Spleen (tissue), 11 donors: Measurements from ENCODE around the gene ATP9A. TPM values are rescaled to one million over a fixed set of nuclear protein-coding genes. Genes with fewer than 3 reads are reported as not detected.

ENCODE experiments used
- DNase-seq: peaks from one replicate; pipeline ENCODE4 v3.0.0-alpha.2; 2020
- H3K27ac ChIP-seq, 8 donors: fragments of 200-600 bp; sonication (generic) in 7 of 8; 1 replicate in 4 of 8; 2 replicates in 4 of 8; pipeline versions ENCODE4 v1.5.0 to v1.8.0; 2016 to 2021; ENCODE audit warnings: inconsistent platforms in 4 of 8, mild to moderate bottlenecking in 4 of 8, moderate library complexity in 1 of 8
- H3K27me3 ChIP-seq, 7 donors: fragments of 200-600 bp; sonication (generic) in 6 of 7; replicated peaks in 1 of 7; 1 replicate in 4 of 7; 2 replicates in 3 of 7; pipeline versions ENCODE4 v1.5.0 to v1.8.0; 2016 to 2021; ENCODE audit warnings: inconsistent platforms in 3 of 7, mild to moderate bottlenecking in 1 of 7
- H3K36me3 ChIP-seq, 6 donors: fragments of 200-600 bp; sonication (generic) in 5 of 6; 1 replicate in 4 of 6; 2 replicates in 2 of 6; pipeline versions ENCODE4 v1.5.0 to v1.8.0; 2016 to 2021; ENCODE audit warnings: inconsistent platforms in 2 of 6
- H3K4me1 ChIP-seq, 6 donors: fragments of 200-600 bp; sonication (generic) in 5 of 6; 1 replicate in 3 of 6; 2 replicates in 3 of 6; pipeline versions ENCODE4 v1.5.0 to v1.8.0; 2016 to 2021; ENCODE audit warnings: inconsistent platforms in 3 of 6
- H3K4me3 ChIP-seq, 8 donors: fragments of 200-600 bp; sonication (generic) in 7 of 8; 1 replicate in 4 of 8; 2 replicates in 4 of 8; pipeline versions ENCODE4 v1.5.0 to v1.8.0; 2016 to 2021; ENCODE audit warnings: inconsistent platforms in 4 of 8, mild to moderate bottlenecking in 4 of 8, moderate library complexity in 2 of 8
- H3K9me3 ChIP-seq, 8 donors: fragments of 200-600 bp; sonication (generic) in 7 of 8; 1 replicate in 4 of 8; 2 replicates in 4 of 8; pipeline versions ENCODE4 v1.5.0 to v1.8.0; 2016 to 2021; ENCODE audit warnings: inconsistent platforms in 4 of 8
- POLR2A ChIP-seq, 3 donors: fragments of 450-650 bp; IDR thresholded peaks; one replicate each; pipeline ENCODE4 v1.5.1; 2017; ENCODE audit warnings: antibody characterized with exemption in 3 of 3, mild to moderate bottlenecking in 1 of 3
- POLR2AphosphoS5 ChIP-seq, 3 donors: sonication (generic); formaldehyde crosslinking; IDR thresholded peaks; one replicate each; pipeline ENCODE4 v1.5.1; 2017; ENCODE audit warnings: antibody characterized with exemption in 3 of 3
- WGBS, 5 donors: extraction: QIAGEN DNeasy Blood & Tissue Kit in 3 of 5; methylation state at CpG; one replicate each; pipeline versions ENCODE4 v1.1.5 to v1.1.7; 2013 to 2018; 5-methylcytosine and 5-hydroxymethylcytosine counted together
- intact Hi-C: fragments of 100-400 bp; cut with DNase I; formaldehyde crosslinking; loops from one replicate; pipeline ENCODE4 v1.15.0; 2023; ENCODE audit warnings: low total_unique reads
- polyA plus RNA-seq, 3 donors: library from polyadenylated mRNA; stranded (reverse); fragments of 200-250 nt; gene quantifications; one replicate each; pipeline ENCODE4 v1.2.1, GENCODE V29; 2013
- total RNA-seq, 7 donors: library from RNA; depleted of rRNA in 3 of 7; stranded (reverse); fragments of >200 nt in 3 of 7; fragmentation: NEBNext Ultra II Directional in 4 of 7; extraction: Animal tissue kit (Norgen Biotek cat#: 25700) in 4 of 7; gene quantifications; one replicate each; pipeline versions ENCODE4 v1.1.0 to v1.2.1, GENCODE V29; 2016 to 2021
- TF ChIP-seq, protein P1 (sequence below), 11 experiments: fragments of 200-600 bp in 7 of 11; fragments of 450-650 bp in 4 of 11; sonication (generic) in 4 of 11; IDR thresholded peaks in 8 of 11; conservative IDR thresholded peaks in 3 of 11; 1 replicate in 7 of 11; 2 replicates in 4 of 11; pipeline versions ENCODE4 v1.4.0 to v1.8.0; 2016 to 2021; ENCODE audit warnings: antibody characterized with exemption in 11 of 11, inconsistent platforms in 4 of 11, mild to moderate bottlenecking in 1 of 11
- donor health status: healthy with polysubstance abuse.
- donor health status: DM: no; HTN: no; CAD: no; lungs with moderate emphysema.
- donor health status: DM: no; HTN: no; CAD: no.
- donor health status: Bipolar disorder and iron deficiency.
- donor health status: healthy.
- donor health status: DM: no; HTN: no; CAD: no.
- donor health status: DM: yes; HTN: yes; CAD: no.

The ATP9A gene
- total and polyA plus RNA-seq, 10 donors: 0.37 to 11.5 (median 7.6) TPM

- TF ChIP-seq POLR2AphosphoS5 (IDR thresholded peaks at IDR 0.05) (no peak), POLR2A (IDR thresholded peaks at IDR 0.05) (no peak)
- TF ChIP-seq, protein P1, sequence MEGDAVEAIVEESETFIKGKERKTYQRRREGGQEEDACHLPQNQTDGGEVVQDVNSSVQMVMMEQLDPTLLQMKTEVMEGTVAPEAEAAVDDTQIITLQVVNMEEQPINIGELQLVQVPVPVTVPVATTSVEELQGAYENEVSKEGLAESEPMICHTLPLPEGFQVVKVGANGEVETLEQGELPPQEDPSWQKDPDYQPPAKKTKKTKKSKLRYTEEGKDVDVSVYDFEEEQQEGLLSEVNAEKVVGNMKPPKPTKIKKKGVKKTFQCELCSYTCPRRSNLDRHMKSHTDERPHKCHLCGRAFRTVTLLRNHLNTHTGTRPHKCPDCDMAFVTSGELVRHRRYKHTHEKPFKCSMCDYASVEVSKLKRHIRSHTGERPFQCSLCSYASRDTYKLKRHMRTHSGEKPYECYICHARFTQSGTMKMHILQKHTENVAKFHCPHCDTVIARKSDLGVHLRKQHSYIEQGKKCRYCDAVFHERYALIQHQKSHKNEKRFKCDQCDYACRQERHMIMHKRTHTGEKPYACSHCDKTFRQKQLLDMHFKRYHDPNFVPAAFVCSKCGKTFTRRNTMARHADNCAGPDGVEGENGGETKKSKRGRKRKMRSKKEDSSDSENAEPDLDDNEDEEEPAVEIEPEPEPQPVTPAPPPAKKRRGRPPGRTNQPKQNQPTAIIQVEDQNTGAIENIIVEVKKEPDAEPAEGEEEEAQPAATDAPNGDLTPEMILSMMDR (IDR thresholded peaks at IDR 0.05 in 8 of 11, conservative IDR thresholded peaks at IDR 0.05 in 3 of 11): no peak
- intact Hi-C loops: no loop called here
- Histone ChIP-seq H3K36me3 (peaks cover 0 to 15% (median 0%) of the 10 kb centered on the region in 6 donors), H3K9me3 (no peaks in the 10 kb centered on the region), H3K4me1 (peaks cover 0 to 21% (median 1%) of the 10 kb centered on the region in 6 donors), H3K4me3 (no peak overlapping the region), H3K27ac (no peak overlapping the region), H3K27me3 (peaks cover 0 to 11% (median 0%) of the 10 kb centered on the region in 7 donors)
- WGBS, 5 donors: 37 to 49% (median 47%) methylated on average over 8 of the region's 8 CpGs
- no peak for DNase-seq
Measured at GRCh38 chr20:51697096-51697826, 70.9 kb downstream of the ATP9A start.

GRCh38 chr20:51696304-51697071, 71.7 kb downstream of the ATP9A start:
- H3K36me3 ChIP-seq: peaks cover 0 to 15% (median 0%) of the 10 kb centered on the region in 6 donors
- 36 to 56% (median 47%) methylated on average over 2 of the region's 2 CpGs for WGBS, 5 donors
- TF ChIP-seq POLR2A (IDR thresholded peaks at IDR 0.05): no peak
- TF ChIP-seq, protein P1 (IDR thresholded peaks at IDR 0.05 in 8 of 11, conservative IDR thresholded peaks at IDR 0.05 in 3 of 11): no peak
- no peak for TF ChIP-seq POLR2AphosphoS5 (IDR thresholded peaks at IDR 0.05)
- H3K27ac ChIP-seq: no peak overlapping the region
- no peak overlapping the region for H3K4me3 ChIP-seq
- H3K4me1 ChIP-seq: peaks cover 0 to 21% (median 1%) of the 10 kb centered on the region in 6 donors
- peaks cover 0 to 11% (median 0%) of the 10 kb centered on the region in 7 donors for H3K27me3 ChIP-seq
- H3K9me3 ChIP-seq: no peaks in the 10 kb centered on the region
- no peak for DNase-seq
- intact Hi-C loops: no loop called here

- Histone ChIP-seq H3K9me3 (no peaks in the 10 kb centered on the region), H3K4me1 (peaks cover 0 to 21% (median 1%) of the 10 kb centered on the region in 6 donors), H3K4me3 (no peak overlapping the region), H3K36me3 (peaks cover 0 to 15% (median 0%) of the 10 kb centered on the region in 6 donors), H3K27me3 (peaks cover 0 to 11% (median 0%) of the 10 kb centered on the region in 7 donors), H3K27ac (no peak overlapping the region)
- intact Hi-C loops: no loop called here
- 24 to 30% (median 27%) methylated on average over 14 of the region's 14 CpGs for WGBS, 5 donors
- DNase-seq: no peak
- TF ChIP-seq, protein P1 (IDR thresholded peaks at IDR 0.05 in 8 of 11, conservative IDR thresholded peaks at IDR 0.05 in 3 of 11): no peak
- no peak for TF ChIP-seq POLR2A (IDR thresholded peaks at IDR 0.05)
- no peak for TF ChIP-seq POLR2AphosphoS5 (IDR thresholded peaks at IDR 0.05)
Measured at GRCh38 chr20:51695574-51696303, 72.5 kb downstream of the ATP9A start.
